HEK293 (cell line): ENCODE results near the gene WDR1.

ENCODE experiments used
- CTCF ChIA-PET: fragments of 350-600 bp; formaldehyde crosslinking; extraction: SDS; loops from one replicate; lab custom pipeline; 2021; ENCODE audit warnings: antibody characterized with exemption; lab: Yijun Ruan, JAX
- POLR2A ChIA-PET: fragments of 300-600 bp; formaldehyde crosslinking; extraction: SDS; loops from one replicate; lab custom pipeline; 2020; ENCODE audit warnings: antibody characterized with exemption, inconsistent platforms; lab: Yijun Ruan, JAX
- H3K27ac ChIP-seq: fragments of 200-500 bp; sonication (Bioruptor generic); 2 replicates; pipeline ENCODE4 v1.5.1; 2014; ENCODE audit warnings: low read depth, low read length, control low read depth, inconsistent platforms; ENCODE audit errors: extremely low read depth
- H3K36me3 ChIP-seq, 2 experiments: fragments of 200-500 bp in 1 of 2; sonication (Bioruptor generic) in 1 of 2; 1 replicate in 1 of 2; 2 replicates in 1 of 2; pipeline ENCODE4 v1.5.1; 2014 to 2017; ENCODE audit warnings: inconsistent platforms in 2 of 2, low read length in 2 of 2; ENCODE audit not compliant: control insufficient read depth in 2 of 2, insufficient read depth in 1 of 2
- H3K4me1 ChIP-seq: fragments of 200-500 bp; sonication (Bioruptor generic); 2 replicates; pipeline ENCODE4 v1.5.1; 2014; ENCODE audit warnings: mild to moderate bottlenecking, low read length, inconsistent platforms; ENCODE audit not compliant: control insufficient read depth, insufficient read depth
- H3K4me3 ChIP-seq: 2 replicates; pipeline ENCODE4 v1.5.1; 2011; ENCODE audit warnings: low read depth, mild to moderate bottlenecking, control low read depth, low read length, moderate library complexity
- H3K9me3 ChIP-seq: fragments of 200-500 bp; sonication (Bioruptor generic); 2 replicates; pipeline ENCODE4 v1.5.1; 2014; ENCODE audit warnings: low read depth, low read length, inconsistent platforms; ENCODE audit not compliant: control insufficient read depth, insufficient read depth
- ATF2 ChIP-seq: fragments of 450-650 bp; formaldehyde crosslinking; IDR thresholded peaks from 2 replicates; pipeline ENCODE4 v1.5.1; 2016; ENCODE audit warnings: missing biosample characterization, missing genetic modification characterization, low read depth
- EGR2 ChIP-seq: fragments of 450-650 bp; formaldehyde crosslinking; IDR thresholded peaks from 2 replicates; pipeline ENCODE4 v1.5.1; 2016; ENCODE audit warnings: low read depth, missing biosample characterization, missing genetic modification characterization
- HOXC10 ChIP-seq: sonication (generic); formaldehyde crosslinking; IDR thresholded peaks from 2 replicates; pipeline ENCODE4 v1.8.1; 2023; ENCODE audit warnings: mild to moderate bottlenecking, missing genetic modification reagents
- OVOL3 ChIP-seq: fragments of 450-650 bp; formaldehyde crosslinking; IDR thresholded peaks from 2 replicates; pipeline ENCODE4 v1.5.1; 2016; ENCODE audit warnings: missing biosample characterization, missing genetic modification characterization
- SP3 ChIP-seq: fragments of 450-650 bp; formaldehyde crosslinking; IDR thresholded peaks from 2 replicates; pipeline ENCODE4 v1.5.1; 2016; ENCODE audit warnings: missing biosample characterization, missing genetic modification characterization
- ZFHX2 ChIP-seq: fragments of 450-650 bp; formaldehyde crosslinking; conservative IDR thresholded peaks from 2 replicates; pipeline ENCODE4 v1.5.1; 2016; ENCODE audit warnings: missing biosample characterization, missing genetic modification characterization
- ZNF138 ChIP-seq: fragments of 450-650 bp; formaldehyde crosslinking; IDR thresholded peaks from 2 replicates; pipeline ENCODE4 v1.5.1; 2016; ENCODE audit warnings: missing biosample characterization, missing genetic modification characterization, borderline replicate concordance
- ZNF146 ChIP-seq: fragments of 450-650 bp; formaldehyde crosslinking; IDR thresholded peaks from 2 replicates; pipeline ENCODE4 v1.5.1; 2016; ENCODE audit warnings: missing biosample characterization, missing genetic modification characterization
- ZNF311 ChIP-seq: fragments of 450-650 bp; formaldehyde crosslinking; IDR thresholded peaks from 2 replicates; pipeline ENCODE4 v1.5.1; 2017; ENCODE audit warnings: missing biosample characterization, missing genetic modification characterization, borderline replicate concordance
- ZNF37A ChIP-seq: fragments of 450-650 bp; IDR thresholded peaks from 2 replicates; pipeline ENCODE4 v1.5.1; 2018; ENCODE audit warnings: missing biosample characterization, missing genetic modification characterization
- ZNF426 ChIP-seq: fragments of 450-650 bp; formaldehyde crosslinking; IDR thresholded peaks from 2 replicates; pipeline ENCODE4 v1.5.1; 2017; ENCODE audit warnings: missing biosample characterization, missing genetic modification characterization, mild to moderate bottlenecking, inconsistent platforms, moderate library complexity
- ZNF654 ChIP-seq: fragments of 450-650 bp; formaldehyde crosslinking; IDR thresholded peaks from 2 replicates; pipeline ENCODE4 v1.5.1; 2016; ENCODE audit warnings: low read depth, missing biosample characterization, missing genetic modification characterization
- ZNF776 ChIP-seq: fragments of 450-650 bp; formaldehyde crosslinking; IDR thresholded peaks from 2 replicates; pipeline ENCODE4 v1.5.0; 2017; ENCODE audit warnings: missing biosample characterization, missing genetic modification characterization, borderline replicate concordance
- ZSCAN23 ChIP-seq: fragments of 450-650 bp; formaldehyde crosslinking; IDR thresholded peaks from 2 replicates; pipeline ENCODE4 v1.5.1; 2016; ENCODE audit warnings: missing biosample characterization, missing genetic modification characterization
- TF ChIP-seq, protein P1 (sequence below): fragments of 450-650 bp; formaldehyde crosslinking; IDR thresholded peaks from 2 replicates; pipeline ENCODE4 v1.5.0; 2017; ENCODE audit warnings: missing biosample characterization, missing genetic modification characterization, borderline replicate concordance
- TF ChIP-seq, protein P2 (sequence below): fragments of 450-650 bp; formaldehyde crosslinking; IDR thresholded peaks from 2 replicates; pipeline ENCODE4 v1.5.1; 2016; ENCODE audit warnings: missing biosample characterization, missing genetic modification characterization, borderline replicate concordance

The WDR1 gene

DNA sequence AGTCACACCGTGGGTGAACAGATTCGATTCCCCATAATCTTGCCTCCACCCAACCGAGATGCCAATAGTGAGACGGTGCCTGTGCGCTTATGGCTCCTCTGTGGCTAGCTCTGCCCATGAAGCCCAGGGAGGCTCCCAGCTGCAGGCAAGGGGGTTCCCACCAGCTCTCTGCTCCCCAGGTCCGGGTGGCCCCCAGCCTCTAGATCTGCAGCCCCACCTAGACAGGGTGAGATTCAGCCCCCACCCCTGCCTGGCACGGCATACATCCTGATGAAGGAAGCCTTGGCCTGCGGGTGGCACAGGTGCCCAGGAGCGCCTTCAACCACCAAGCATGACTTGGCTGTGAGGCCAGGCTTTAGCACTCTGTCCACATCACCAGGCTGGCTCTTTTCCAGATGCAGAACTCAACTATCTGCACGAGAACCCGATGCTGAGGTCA lies 40.6 kb downstream of the WDR1 start (continued):
- TF ChIP-seq, protein P1, sequence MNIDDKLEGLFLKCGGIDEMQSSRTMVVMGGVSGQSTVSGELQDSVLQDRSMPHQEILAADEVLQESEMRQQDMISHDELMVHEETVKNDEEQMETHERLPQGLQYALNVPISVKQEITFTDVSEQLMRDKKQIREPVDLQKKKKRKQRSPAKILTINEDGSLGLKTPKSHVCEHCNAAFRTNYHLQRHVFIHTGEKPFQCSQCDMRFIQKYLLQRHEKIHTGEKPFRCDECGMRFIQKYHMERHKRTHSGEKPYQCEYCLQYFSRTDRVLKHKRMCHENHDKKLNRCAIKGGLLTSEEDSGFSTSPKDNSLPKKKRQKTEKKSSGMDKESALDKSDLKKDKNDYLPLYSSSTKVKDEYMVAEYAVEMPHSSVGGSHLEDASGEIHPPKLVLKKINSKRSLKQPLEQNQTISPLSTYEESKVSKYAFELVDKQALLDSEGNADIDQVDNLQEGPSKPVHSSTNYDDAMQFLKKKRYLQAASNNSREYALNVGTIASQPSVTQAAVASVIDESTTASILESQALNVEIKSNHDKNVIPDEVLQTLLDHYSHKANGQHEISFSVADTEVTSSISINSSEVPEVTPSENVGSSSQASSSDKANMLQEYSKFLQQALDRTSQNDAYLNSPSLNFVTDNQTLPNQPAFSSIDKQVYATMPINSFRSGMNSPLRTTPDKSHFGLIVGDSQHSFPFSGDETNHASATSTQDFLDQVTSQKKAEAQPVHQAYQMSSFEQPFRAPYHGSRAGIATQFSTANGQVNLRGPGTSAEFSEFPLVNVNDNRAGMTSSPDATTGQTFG: no peak
- TF ChIP-seq ZFHX2 (tag by site-specific recombination) (no peak), EGR2 (tag by site-specific recombination) (no peak), HOXC10 (no peak), OVOL3 (no peak)
- TF ChIP-seq, protein P2, sequence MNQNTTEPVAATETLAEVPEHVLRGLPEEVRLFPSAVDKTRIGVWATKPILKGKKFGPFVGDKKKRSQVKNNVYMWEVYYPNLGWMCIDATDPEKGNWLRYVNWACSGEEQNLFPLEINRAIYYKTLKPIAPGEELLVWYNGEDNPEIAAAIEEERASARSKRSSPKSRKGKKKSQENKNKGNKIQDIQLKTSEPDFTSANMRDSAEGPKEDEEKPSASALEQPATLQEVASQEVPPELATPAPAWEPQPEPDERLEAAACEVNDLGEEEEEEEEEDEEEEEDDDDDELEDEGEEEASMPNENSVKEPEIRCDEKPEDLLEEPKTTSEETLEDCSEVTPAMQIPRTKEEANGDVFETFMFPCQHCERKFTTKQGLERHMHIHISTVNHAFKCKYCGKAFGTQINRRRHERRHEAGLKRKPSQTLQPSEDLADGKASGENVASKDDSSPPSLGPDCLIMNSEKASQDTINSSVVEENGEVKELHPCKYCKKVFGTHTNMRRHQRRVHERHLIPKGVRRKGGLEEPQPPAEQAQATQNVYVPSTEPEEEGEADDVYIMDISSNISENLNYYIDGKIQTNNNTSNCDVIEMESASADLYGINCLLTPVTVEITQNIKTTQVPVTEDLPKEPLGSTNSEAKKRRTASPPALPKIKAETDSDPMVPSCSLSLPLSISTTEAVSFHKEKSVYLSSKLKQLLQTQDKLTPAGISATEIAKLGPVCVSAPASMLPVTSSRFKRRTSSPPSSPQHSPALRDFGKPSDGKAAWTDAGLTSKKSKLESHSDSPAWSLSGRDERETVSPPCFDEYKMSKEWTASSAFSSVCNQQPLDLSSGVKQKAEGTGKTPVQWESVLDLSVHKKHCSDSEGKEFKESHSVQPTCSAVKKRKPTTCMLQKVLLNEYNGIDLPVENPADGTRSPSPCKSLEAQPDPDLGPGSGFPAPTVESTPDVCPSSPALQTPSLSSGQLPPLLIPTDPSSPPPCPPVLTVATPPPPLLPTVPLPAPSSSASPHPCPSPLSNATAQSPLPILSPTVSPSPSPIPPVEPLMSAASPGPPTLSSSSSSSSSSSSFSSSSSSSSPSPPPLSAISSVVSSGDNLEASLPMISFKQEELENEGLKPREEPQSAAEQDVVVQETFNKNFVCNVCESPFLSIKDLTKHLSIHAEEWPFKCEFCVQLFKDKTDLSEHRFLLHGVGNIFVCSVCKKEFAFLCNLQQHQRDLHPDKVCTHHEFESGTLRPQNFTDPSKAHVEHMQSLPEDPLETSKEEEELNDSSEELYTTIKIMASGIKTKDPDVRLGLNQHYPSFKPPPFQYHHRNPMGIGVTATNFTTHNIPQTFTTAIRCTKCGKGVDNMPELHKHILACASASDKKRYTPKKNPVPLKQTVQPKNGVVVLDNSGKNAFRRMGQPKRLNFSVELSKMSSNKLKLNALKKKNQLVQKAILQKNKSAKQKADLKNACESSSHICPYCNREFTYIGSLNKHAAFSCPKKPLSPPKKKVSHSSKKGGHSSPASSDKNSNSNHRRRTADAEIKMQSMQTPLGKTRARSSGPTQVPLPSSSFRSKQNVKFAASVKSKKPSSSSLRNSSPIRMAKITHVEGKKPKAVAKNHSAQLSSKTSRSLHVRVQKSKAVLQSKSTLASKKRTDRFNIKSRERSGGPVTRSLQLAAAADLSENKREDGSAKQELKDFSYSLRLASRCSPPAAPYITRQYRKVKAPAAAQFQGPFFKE (tag by site-specific recombination): no peak
- TF ChIP-seq, all 188 proteins: peak for 0

GRCh38 chr4:10075158-10075863 lies 41.3 kb downstream of the WDR1 start:
- Histone ChIP-seq H3K4me1 (no peaks in the 10 kb centered on the region), H3K4me3 (no peak overlapping the region), H3K9me3 (no peaks in the 10 kb centered on the region), H3K36me3 (peaks cover 0 to 77% of the 10 kb centered on the region in 2 experiments; a peak in 1 of 3 replicates), H3K27ac (no peak overlapping the region)
- POLR2A ChIA-PET: no interaction called here
- CTCF ChIA-PET: no interaction called here
- no peak for TF ChIP-seq SP3 (tag by site-specific recombination)
- TF ChIP-seq ZNF426: no peak

DNA sequence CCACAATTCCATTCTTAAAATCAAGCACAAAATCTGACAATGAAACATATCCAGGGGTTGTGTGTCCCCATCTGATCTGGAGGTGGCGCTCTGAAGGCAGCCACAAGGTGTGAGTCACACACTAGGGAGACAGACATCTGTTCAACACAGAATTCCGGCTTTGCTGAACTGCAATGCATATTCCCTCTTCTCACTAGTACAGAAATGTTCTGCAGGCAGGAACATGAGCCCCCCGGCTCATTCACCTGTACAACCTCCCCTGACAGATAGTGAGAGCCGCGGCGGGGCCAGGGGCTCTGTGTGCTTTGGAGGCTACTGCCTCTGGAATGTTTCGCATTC lies 41.9 kb downstream of the WDR1 start:
- ChIA-PET CTCF (no interaction called here), POLR2A (no interaction called here)

More for the DNA sequence above, 41.9 kb downstream of the WDR1 start:
- Histone ChIP-seq H3K9me3 (no peaks in the 10 kb centered on the region), H3K36me3 (peaks cover 0 to 71% of the 10 kb centered on the region in 2 experiments; a peak in 1 of 3 replicates), H3K4me1 (no peaks in the 10 kb centered on the region), H3K4me3 (no peak overlapping the region), H3K27ac (no peak overlapping the region)
- TF ChIP-seq ZNF776 (tag by site-specific recombination): no peak
- TF ChIP-seq ATF2 (tag by site-specific recombination): no peak
- no peak for TF ChIP-seq ZNF146 (tag by site-specific recombination)
- TF ChIP-seq ZNF138 (tag by site-specific recombination): no peak
- TF ChIP-seq ZNF311 (tag by site-specific recombination): no peak
- no peak for TF ChIP-seq ZSCAN23 (tag by site-specific recombination)
- TF ChIP-seq ZNF654: peak; percentile 9; the same call in 1 of the 2 replicates
- no peak for TF ChIP-seq ZNF37A (tag by site-specific recombination)
